GM19463 (cell line): Measurements from ENCODE around the gene TAF11L7.
"Not testable (repeated sequence)": the region's sequence is repeated elsewhere in the genome, so short reads cannot be mapped to it uniquely, and the experiment has no call there.

ENCODE experiments used
- ATAC-seq: cut with Tn5 transposase; IDR thresholded peaks from one replicate; pipeline ENCODE4 v1.9.1; 2021; ENCODE audit warnings: mild to moderate bottlenecking, moderate library complexity; ENCODE audit not compliant: unreplicated experiment

TAF11L7 gene

GRCh38 chr5:17585658-17586057 lies at the start of gene TAF11L7:
Gene TAF11L7, minus strand, starts transcription at chr5:17585758.
- ATAC-seq: not testable (repeated sequence)

GRCh38 chr5:17634160-17634559 lies 48.6 kb upstream of the TAF11L7 start, which contains the start of gene TAF11L14:
Gene TAF11L14, plus strand, starts transcription at chr5:17634460.
- ATAC-seq: no peak

- not testable (repeated sequence) for ATAC-seq
These were observed 46.2 kb upstream of the TAF11L7 start, which contains the start of gene TAF11L13 for GRCh38 chr5:17631788-17632187. Gene TAF11L13, plus strand, starts transcription at chr5:17632088.

- ATAC-seq: no peak
These were observed 40.1 kb upstream of the TAF11L7 start for GRCh38 chr5:17625686-17626085.

DNA sequence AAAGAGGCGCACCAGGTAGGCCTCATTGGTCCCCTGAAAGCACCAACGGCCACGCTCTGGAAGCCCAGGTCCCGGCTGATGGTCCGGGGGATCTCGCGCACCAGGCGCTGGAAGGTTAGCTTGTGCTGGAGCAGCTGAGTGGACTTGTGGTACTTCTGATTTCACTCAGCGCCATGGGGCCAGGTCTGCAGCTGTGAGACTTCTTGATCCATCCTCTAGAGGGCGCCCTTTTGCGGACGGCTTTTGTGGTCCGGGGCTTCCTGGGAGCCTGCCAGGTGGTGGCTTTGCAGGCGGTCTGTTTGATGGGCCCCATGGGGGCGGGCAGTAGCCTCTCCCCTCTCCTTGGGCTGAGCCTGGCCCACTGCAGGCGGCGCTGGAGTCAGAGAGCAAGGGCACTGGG lies 35.1 kb upstream of the TAF11L7 start:
- ATAC-seq: no peak

GRCh38 chr5:17619354-17619753 lies 33.8 kb upstream of the TAF11L7 start:
- ATAC-seq: no peak

DNA sequence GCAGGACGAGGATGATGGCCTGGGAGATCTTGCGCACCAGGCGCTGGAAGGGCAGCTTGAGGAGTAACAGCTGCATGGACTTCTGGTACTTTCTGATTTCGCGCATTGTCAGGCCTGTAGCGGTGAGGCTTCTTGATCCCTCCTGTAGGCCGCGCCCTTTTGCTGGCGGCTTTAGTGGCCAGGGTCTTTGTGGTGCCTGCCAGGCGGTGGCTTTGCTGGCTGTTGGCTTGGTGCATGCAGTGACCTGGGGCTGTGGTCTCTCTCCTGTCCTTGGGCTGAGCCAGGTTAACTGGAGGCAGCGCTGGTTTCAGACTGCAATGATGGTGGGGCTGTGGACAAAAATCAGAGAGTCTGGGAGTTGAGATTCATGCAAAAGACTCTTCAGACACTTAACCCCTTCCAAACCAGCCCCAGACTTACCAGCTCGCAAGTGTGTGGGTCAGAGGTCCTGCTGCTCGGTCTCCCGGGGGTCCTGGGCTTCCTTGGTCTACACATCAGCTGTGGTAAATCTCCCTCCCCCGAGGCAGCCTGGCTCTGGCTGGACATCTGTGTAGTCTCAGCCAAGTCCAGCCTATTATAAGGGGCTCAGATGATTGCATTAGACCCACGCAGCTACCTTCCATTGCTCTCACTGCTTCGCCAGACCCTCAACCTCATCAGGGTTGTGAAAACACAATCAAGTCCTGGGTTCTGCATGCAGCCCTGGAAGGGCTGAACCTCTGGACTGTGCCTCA lies 29.5 kb upstream of the TAF11L7 start:
- ATAC-seq: no peak

DNA sequence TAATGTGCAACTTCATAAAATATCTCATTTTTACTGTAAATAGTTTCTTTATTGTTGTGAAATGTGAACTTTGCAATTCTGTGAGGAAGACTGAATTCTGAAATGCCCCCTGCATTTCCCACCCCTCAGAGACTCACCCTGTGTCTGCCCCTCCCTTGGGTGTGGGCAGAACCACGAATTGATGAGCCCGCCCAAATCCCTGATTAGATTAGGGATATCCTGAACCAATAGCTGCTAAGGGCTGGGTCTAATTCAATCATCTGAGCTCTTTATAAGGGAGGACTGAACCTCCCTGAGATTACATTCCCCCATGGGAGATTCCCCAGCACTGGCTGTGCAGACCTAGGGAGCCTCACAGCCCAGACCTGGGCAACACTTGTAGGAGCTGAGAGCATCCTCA lies 24.5 kb upstream of the TAF11L7 start, which contains the start of gene TAF11L12:
TSS of gene TAF11L12 (plus strand) at position 301 of the 400 bp plus-strand sequence.
- not testable (repeated sequence) for ATAC-seq

DNA sequence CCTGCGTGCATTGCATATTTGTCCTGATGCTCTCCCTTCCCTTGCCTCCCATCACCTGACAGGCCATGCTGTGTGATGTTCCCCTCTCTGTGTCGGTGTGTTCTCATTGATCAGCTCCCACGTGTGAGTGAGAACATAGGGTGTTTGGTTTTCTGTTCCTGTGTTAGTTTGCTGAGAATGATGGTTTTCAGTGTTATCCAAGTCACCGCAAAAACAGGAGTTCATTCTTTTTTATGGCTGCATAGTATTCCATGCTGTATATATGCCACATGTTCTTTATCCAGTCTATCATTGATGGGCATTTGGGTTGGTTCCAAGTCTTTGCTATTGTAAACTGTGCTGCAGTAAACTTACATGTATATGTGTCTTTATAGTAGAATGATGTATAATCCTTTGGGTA lies 21.9 kb upstream of the TAF11L7 start:
- ATAC-seq: not testable (repeated sequence)

- no peak for ATAC-seq
These were observed 19.4 kb upstream of the TAF11L7 start for GRCh38 chr5:17604951-17605350.

- not testable (repeated sequence) for ATAC-seq
These were observed 18.3 kb upstream of the TAF11L7 start, which contains the start of gene TAF11L11 for GRCh38 chr5:17603880-17604279. Gene TAF11L11, plus strand, starts transcription at chr5:17604183.

GRCh38 chr5:17597728-17598127 lies 12.2 kb upstream of the TAF11L7 start, which contains the start of gene TAF11L10:
Gene TAF11L10, minus strand, starts transcription at chr5:17597828.
- not testable (repeated sequence) for ATAC-seq

- not testable (repeated sequence) for ATAC-seq
These were observed 8.7 kb upstream of the TAF11L7 start, which contains the start of gene TAF11L9 for GRCh38 chr5:17594255-17594654. Gene TAF11L9, minus strand, starts transcription at chr5:17594394.

- not testable (repeated sequence) for ATAC-seq
These were observed 5.3 kb upstream of the TAF11L7 start, which contains the start of gene TAF11L8 for GRCh38 chr5:17590860-17591259. Gene TAF11L8, minus strand, starts transcription at chr5:17590960.
